ENCODE data around the gene HAUS8. TPM values are rescaled to one million over a fixed set of nuclear protein-coding genes. Genes with fewer than 3 reads are reported as not detected.

The HAUS8 gene
- total and polyA plus RNA-seq, 12 donors = 3.9 to 17.9 (median 9.0) TPM

- intact Hi-C loops (cut with DNase I) = no loop called here
- TF ChIP-seq POLR2A (IDR thresholded peaks at IDR 0.05) (no peak), CTCF (IDR thresholded peaks at IDR 0.05) (peak; percentile 13 to 64 (median 40))
- no peaks in the 10 kb centered on the region for H3K9me3 ChIP-seq (replicated peaks in 1 of 3)
- DNase-seq = peak in 5 of 7 donors; percentile 46 to 77 (median 53)
- peaks cover 0 to 10% of the 10 kb centered on the region in 2 donors for H3K36me3 ChIP-seq (replicated peaks in 1 of 2)
- 63 to 98% (median 79%) methylated on average over 3 of the region's 3 CpGs for WGBS, 4 donors
- H3K27me3 ChIP-seq = no peaks in the 10 kb centered on the region
- H3K4me3 ChIP-seq = no peak overlapping the region
- peak overlapping the region in 1 of 5 donors; percentile 31 for H3K27ac ChIP-seq
- H3K4me1 ChIP-seq (replicated peaks in 1 of 2) = peaks cover 4 to 19% of the 10 kb centered on the region in 2 donors
Observed at GRCh38 chr19:17103177-17103576, 27.9 kb upstream of the HAUS8 start.

GRCh38 chr19:17101686-17102628 is 26.7 kb upstream of the HAUS8 start:
- peak; percentile 66 to 85 (median 81) for DNase-seq
- Histone ChIP-seq H3K36me3 (replicated peaks in 1 of 2) (peaks cover 0 to 10% of the 10 kb centered on the region in 2 donors), H3K4me1 (replicated peaks in 1 of 2) (peaks cover 15 to 21% of the 10 kb centered on the region in 2 donors), H3K9me3 (replicated peaks in 1 of 3) (no peaks in the 10 kb centered on the region), H3K27me3 (no peaks in the 10 kb centered on the region), H3K4me3 (no peak overlapping the region), H3K27ac (peak overlapping the region in 2 of 5 donors; percentile 13 to 77)
- TF ChIP-seq POLR2A (IDR thresholded peaks at IDR 0.05) (no peak), CTCF (IDR thresholded peaks at IDR 0.05) (no peak)
- whole genome bisulfite sequencing, 4 donors = 82 to 96% (median 87%) methylated on average over 25 to 59 of the region's 59 CpGs
- intact Hi-C loops (cut with DNase I) = no loop called here

DNA sequence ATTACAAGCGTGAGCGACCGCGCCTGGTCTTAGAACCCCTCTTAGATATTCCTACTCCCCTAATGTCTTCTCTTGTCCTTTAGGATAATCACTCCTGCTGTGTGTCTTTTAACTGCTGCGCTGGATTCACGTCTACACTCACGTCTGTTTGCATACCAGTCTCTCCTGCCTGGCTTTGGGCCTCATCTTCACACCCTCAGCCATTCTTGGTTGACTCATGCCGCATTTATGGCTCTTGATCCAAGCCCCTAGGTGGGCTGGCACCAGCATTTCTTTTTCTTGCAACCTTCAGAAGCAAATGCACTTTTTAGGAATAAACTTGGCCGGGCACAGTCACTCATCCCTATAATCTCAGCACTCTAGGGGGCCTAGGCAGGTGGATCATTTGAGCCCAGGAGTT is 23.1 kb upstream of the HAUS8 start:
- 84 to 93% (median 90%) methylated on average over 9 of the region's 9 CpGs for WGBS, 4 donors
- H3K36me3 ChIP-seq (replicated peaks in 1 of 2) = peaks cover 0 to 7% of the 10 kb centered on the region in 2 donors
- no peak for TF ChIP-seq CTCF (IDR thresholded peaks at IDR 0.05)
- no peak for TF ChIP-seq POLR2A (IDR thresholded peaks at IDR 0.05)
- H3K9me3 ChIP-seq (replicated peaks in 1 of 3) = no peaks in the 10 kb centered on the region
- no peak overlapping the region for H3K4me3 ChIP-seq
- intact Hi-C loops (cut with DNase I) = no loop called here
- H3K4me1 ChIP-seq (replicated peaks in 1 of 2) = peaks cover 17 to 34% of the 10 kb centered on the region in 2 donors
- no peaks in the 10 kb centered on the region for H3K27me3 ChIP-seq
- no peak for DNase-seq
- H3K27ac ChIP-seq = peak overlapping the region; percentile 57 to 80 (median 69)

GRCh38 chr19:17097593-17098126 is 22.4 kb upstream of the HAUS8 start:
- whole genome bisulfite sequencing, 4 donors = 51 to 61% (median 57%) methylated on average over 8 of the region's 8 CpGs
- no peaks in the 10 kb centered on the region for H3K27me3 ChIP-seq
- peak; percentile 63 to 87 (median 75) for DNase-seq
- H3K4me3 ChIP-seq = no peak overlapping the region
- TF ChIP-seq CTCF (IDR thresholded peaks at IDR 0.05) (no peak), POLR2A (IDR thresholded peaks at IDR 0.05) (no peak)
- intact Hi-C loops (cut with DNase I) = no loop called here
- H3K36me3 ChIP-seq (replicated peaks in 1 of 2) = peaks cover 0 to 7% of the 10 kb centered on the region in 2 donors
- H3K9me3 ChIP-seq (replicated peaks in 1 of 3) = no peaks in the 10 kb centered on the region
- H3K4me1 ChIP-seq (replicated peaks in 1 of 2) = peaks cover 17 to 34% of the 10 kb centered on the region in 2 donors
- peak overlapping the region; percentile 57 to 80 (median 69) for H3K27ac ChIP-seq
